HepG2 (cell line): ENCODE results near the gene SUZ12. TPM values are rescaled to one million over a fixed set of nuclear protein-coding genes. Genes with fewer than 3 reads are reported as not detected.

Experiments used
- FOXK1 ChIP-seq: sonication (generic); formaldehyde crosslinking; IDR thresholded peaks from 2 replicates; pipeline ENCODE4 v1.4.0; 2020; ENCODE audit warnings: low read depth, missing genetic modification reagents, borderline replicate concordance
- GMEB1 ChIP-seq: sonication (generic); formaldehyde crosslinking; IDR thresholded peaks from 2 replicates; pipeline ENCODE4 v1.5.1; 2020; ENCODE audit warnings: missing genetic modification reagents, mild to moderate bottlenecking, borderline replicate concordance
- HNF4G ChIP-seq, 2 experiments: sonication (generic) in 1 of 2; formaldehyde crosslinking in 1 of 2; IDR thresholded peaks; 2 replicates each; pipeline versions ENCODE4 v1.4.0 to v1.6.1; 2011 to 2020; ENCODE audit warnings: borderline replicate concordance in 2 of 2, low read depth in 2 of 2, mild to moderate bottlenecking in 2 of 2, low read length in 1 of 2, missing genetic modification reagents in 1 of 2, moderate library complexity in 1 of 2
- KMT2B ChIP-seq: IDR thresholded peaks from 2 replicates; pipeline ENCODE4 v1.6.1; 2016; ENCODE audit warnings: missing genetic modification reagents, missing compliant biosample characterization
- MIER3 ChIP-seq: IDR thresholded peaks from 2 replicates; pipeline ENCODE4 v1.6.1; 2016; ENCODE audit warnings: missing compliant biosample characterization, borderline replicate concordance
- NR0B2 ChIP-seq: sonication (generic); formaldehyde crosslinking; IDR thresholded peaks from 2 replicates; pipeline ENCODE4 v1.4.0; 2020; ENCODE audit warnings: mild to moderate bottlenecking, missing genetic modification reagents
- PCBP1 ChIP-seq: fragments of 200-400 bp; formaldehyde crosslinking; IDR thresholded peaks from 2 replicates; pipeline ENCODE4 v1.6.1; 2017; ENCODE audit warnings: mild to moderate bottlenecking, low read depth, low read length, borderline replicate concordance
- RBAK ChIP-seq: sonication (generic); formaldehyde crosslinking; IDR thresholded peaks from 2 replicates; pipeline ENCODE4 v1.5.1; 2020; ENCODE audit warnings: mild to moderate bottlenecking, missing genetic modification reagents
- REL ChIP-seq: sonication (generic); formaldehyde crosslinking; conservative IDR thresholded peaks from 2 replicates; pipeline ENCODE4 v1.8.0; 2022; ENCODE audit warnings: mild to moderate bottlenecking, missing genetic modification reagents, moderate library complexity
- XRCC5 ChIP-seq: fragments of 200-400 bp; formaldehyde crosslinking; optimal IDR thresholded peaks from 2 replicates; pipeline ENCODE3; 2017; ENCODE audit warnings: mild to moderate bottlenecking, low read length
- ZFP90 ChIP-seq: sonication (generic); formaldehyde crosslinking; IDR thresholded peaks from 2 replicates; pipeline ENCODE4 v1.8.0; 2022; ENCODE audit warnings: missing genetic modification reagents, mild to moderate bottlenecking, inconsistent platforms, borderline replicate concordance
- ZHX1 ChIP-seq: sonication (generic); formaldehyde crosslinking; IDR thresholded peaks from 2 replicates; pipeline ENCODE4 v1.8.1; 2022; ENCODE audit warnings: low read depth, mild to moderate bottlenecking, missing genetic modification reagents
- ZNF180 ChIP-seq: sonication (generic); formaldehyde crosslinking; IDR thresholded peaks from 2 replicates; pipeline ENCODE4 v1.4.0; 2020; ENCODE audit warnings: low read depth, missing genetic modification reagents, borderline replicate concordance
- ZNF335 ChIP-seq: sonication (generic); formaldehyde crosslinking; IDR thresholded peaks from 2 replicates; pipeline ENCODE4 v1.4.0; 2020; ENCODE audit warnings: missing genetic modification reagents
- ZNF446 ChIP-seq: sonication (generic); formaldehyde crosslinking; IDR thresholded peaks from 2 replicates; pipeline ENCODE4 v1.5.0; 2020; ENCODE audit warnings: mild to moderate bottlenecking, missing genetic modification reagents
- ZNF547 ChIP-seq: sonication (generic); formaldehyde crosslinking; IDR thresholded peaks from 2 replicates; pipeline ENCODE4 v1.5.1; 2020; ENCODE audit warnings: mild to moderate bottlenecking, missing genetic modification reagents
- ZNF652 ChIP-seq: IDR thresholded peaks from 2 replicates; pipeline ENCODE4 v1.6.1; 2016; ENCODE audit warnings: low read depth, borderline replicate concordance
- ZNF75D ChIP-seq: sonication (generic); formaldehyde crosslinking; IDR thresholded peaks from 2 replicates; pipeline ENCODE4 v1.8.1; 2023; ENCODE audit warnings: missing genetic modification reagents, mild to moderate bottlenecking, borderline replicate concordance
- ZNF788 ChIP-seq: sonication (generic); formaldehyde crosslinking; IDR thresholded peaks from 2 replicates; pipeline ENCODE4 v1.5.0; 2020; ENCODE audit warnings: mild to moderate bottlenecking, missing genetic modification reagents, borderline replicate concordance
- polyA plus RNA-seq, 8 experiments: library from polyadenylated mRNA; depleted of rRNA in 3 of 8; stranded (reverse) in 7 of 8; unstranded in 1 of 8; fragments of >200 nt; fragmentation: Illumina TruSeq in 4 of 8; extraction: Trizol in 4 of 8; gene quantifications; 2 replicates each; pipeline versions ENCODE4 v1.2.1 to v1.2.3, GENCODE V29; 2011 to 2016; ENCODE audit warnings: low read depth in 4 of 8, missing spikeins in 1 of 8, mixed read lengths in 1 of 8; ENCODE audit not compliant: insufficient read depth in 1 of 8
- total RNA-seq, 5 experiments: library from RNA; depleted of rRNA; stranded (reverse); fragments of >200 nt; fragmentation: Illumina TruSeq; extraction: Trizol; gene quantifications; 2 replicates each; pipeline ENCODE4 v1.2.3, GENCODE V29; 2016; ENCODE audit warnings: low read depth in 1 of 5
- TF ChIP-seq, protein P1 (sequence below): sonication (generic); formaldehyde crosslinking; IDR thresholded peaks from 2 replicates; pipeline ENCODE4 v1.4.0; 2020; ENCODE audit warnings: mild to moderate bottlenecking, missing genetic modification reagents

The SUZ12 gene
- total and polyA plus RNA-seq, 2 of the 13 experiments (the other 11 are each of a cell fraction or from before 2014, with no cell fraction given): 11.7 to 15.6 TPM

DNA sequence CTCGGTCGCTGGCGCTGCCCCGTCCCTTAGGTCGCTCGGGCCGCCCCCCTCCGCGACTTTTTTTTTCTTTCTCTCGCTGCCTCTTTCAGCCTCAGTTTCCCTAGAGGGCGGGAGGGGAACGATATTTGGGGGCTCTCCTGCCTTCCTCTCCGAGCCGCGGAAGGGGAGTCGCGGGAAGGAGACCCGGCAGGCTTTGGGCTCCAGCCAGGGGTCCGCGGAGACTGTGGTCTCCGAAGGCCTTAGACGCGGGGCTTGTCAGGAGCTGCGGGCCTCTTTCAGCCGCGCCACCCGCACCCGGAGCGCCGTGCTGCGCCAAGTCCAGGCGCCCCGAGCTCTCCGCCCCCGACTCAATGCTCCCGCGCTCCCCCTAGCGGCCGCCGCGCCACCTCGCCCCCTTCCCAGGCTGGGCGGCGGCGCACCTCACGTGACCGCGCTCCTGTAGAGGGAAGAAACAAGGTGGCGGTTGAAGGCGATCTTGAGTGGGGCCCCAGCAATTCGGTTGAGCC lies 70.2 kb downstream of the SUZ12 start, which contains the start of gene LRRC37B (continued):
- TF ChIP-seq NR0B2 (CRISPR knock-in tag) (peak; percentile 20; the same call in 1 of the 2 replicates), ZNF788 (peak; percentile 50; the same call in 1 of the 2 replicates), ZNF547 (CRISPR knock-in tag) (peak; percentile 53; the same call in 1 of the 2 replicates), ZNF446 (CRISPR knock-in tag) (peak; percentile 68; the same call in 1 of the 2 replicates), GMEB1 (CRISPR knock-in tag) (no peak), XRCC5 (peak; percentile 85), ZNF75D (CRISPR knock-in tag) (no peak), ZNF335 (CRISPR knock-in tag) (no peak), ZHX1 (no peak), REL (CRISPR knock-in tag) (0 out of 2 replicates have a peak, but pooled peaks have one; percentile 43), ZNF652 (CRISPR knock-in tag) (no peak), ZNF180 (CRISPR knock-in tag) (no peak), MIER3 (CRISPR knock-in tag) (no peak), ZFP90 (no peak), PCBP1 (no peak), FOXK1 (CRISPR knock-in tag) (peak; percentile 48; the same call in 1 of the 2 replicates), HNF4G (IDR thresholded peaks at IDR 0.05; ENCODE audit: borderline replicate concordance, low read depth, low read length) (no peak), HNF4G (CRISPR knock-in tag; IDR thresholded peaks at IDR 0.05; ENCODE audit: borderline replicate concordance, low read depth) (no peak), RBAK (CRISPR knock-in tag) (no peak), KMT2B (CRISPR knock-in tag) (peak; percentile 69; the same call in 1 of the 2 replicates)
- TF ChIP-seq, protein P1, sequence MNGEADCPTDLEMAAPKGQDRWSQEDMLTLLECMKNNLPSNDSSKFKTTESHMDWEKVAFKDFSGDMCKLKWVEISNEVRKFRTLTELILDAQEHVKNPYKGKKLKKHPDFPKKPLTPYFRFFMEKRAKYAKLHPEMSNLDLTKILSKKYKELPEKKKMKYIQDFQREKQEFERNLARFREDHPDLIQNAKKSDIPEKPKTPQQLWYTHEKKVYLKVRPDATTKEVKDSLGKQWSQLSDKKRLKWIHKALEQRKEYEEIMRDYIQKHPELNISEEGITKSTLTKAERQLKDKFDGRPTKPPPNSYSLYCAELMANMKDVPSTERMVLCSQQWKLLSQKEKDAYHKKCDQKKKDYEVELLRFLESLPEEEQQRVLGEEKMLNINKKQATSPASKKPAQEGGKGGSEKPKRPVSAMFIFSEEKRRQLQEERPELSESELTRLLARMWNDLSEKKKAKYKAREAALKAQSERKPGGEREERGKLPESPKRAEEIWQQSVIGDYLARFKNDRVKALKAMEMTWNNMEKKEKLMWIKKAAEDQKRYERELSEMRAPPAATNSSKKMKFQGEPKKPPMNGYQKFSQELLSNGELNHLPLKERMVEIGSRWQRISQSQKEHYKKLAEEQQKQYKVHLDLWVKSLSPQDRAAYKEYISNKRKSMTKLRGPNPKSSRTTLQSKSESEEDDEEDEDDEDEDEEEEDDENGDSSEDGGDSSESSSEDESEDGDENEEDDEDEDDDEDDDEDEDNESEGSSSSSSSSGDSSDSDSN (CRISPR knock-in tag): peak; percentile 79
